PFSK-1 (cell line): Measurements from ENCODE around the gene PMIS2.

Experiments used
- POLR2AphosphoS5 ChIP-seq: IDR thresholded peaks from 2 replicates; pipeline ENCODE4 v1.6.1; 2012; ENCODE audit warnings: low read depth, mild to moderate bottlenecking, control low read depth, low read length, moderate library complexity
- REST ChIP-seq, 2 experiments: IDR thresholded peaks; 2 replicates each; pipeline versions ENCODE4 v1.6.1 to v1.8.0; 2011 to 2012; ENCODE audit warnings: low read depth in 2 of 2, low read length in 2 of 2, control low read depth in 1 of 2, inconsistent platforms in 1 of 2, mild to moderate bottlenecking in 1 of 2, moderate library complexity in 1 of 2; ENCODE audit not compliant: insufficient read depth in 1 of 2
- SIN3A ChIP-seq: IDR thresholded peaks from 2 replicates; pipeline ENCODE4 v1.6.1; 2012; ENCODE audit warnings: mild to moderate bottlenecking, low read length, moderate library complexity, borderline replicate concordance; ENCODE audit not compliant: insufficient read depth
- TAF1 ChIP-seq: IDR thresholded peaks from 2 replicates; pipeline ENCODE4 v1.6.1; 2012; ENCODE audit warnings: low read length, control low read depth, borderline replicate concordance; ENCODE audit not compliant: insufficient read depth

- TF ChIP-seq POLR2AphosphoS5 = no peak
- no peak for TF ChIP-seq REST (IDR thresholded peaks at IDR 0.05; ENCODE audit: insufficient read depth in 1 of 2, low read depth in 2 of 2, low read length in 2 of 2)
- no peak for TF ChIP-seq SIN3A
- TF ChIP-seq TAF1 = no peak
Measured at GRCh38 chr19:35551091-35551810, 34.7 kb upstream of the PMIS2 start.
